Measurements from ENCODE around the gene CTU2. TPM values are rescaled to one million over a fixed set of nuclear protein-coding genes. Genes with fewer than 3 reads are reported as not detected.
A peak's percentile ranks its signal among the peaks of the same experiment; 100 is the strongest.

CTU2 gene
- total RNA-seq, 1 experiment from 2014 or later: 52.4 TPM

- Mint-ChIP-seq H3K27ac (no peak overlapping the region), H3K4me3 (peak overlapping the region; percentile 74), H3K27me3 (ENCODE audit: low read depth) (peaks cover 28% of the 10 kb centered on the region), H3K4me1 (peaks cover 15% of the 10 kb centered on the region), H3K9me3 (no peaks in the 10 kb centered on the region), H3K36me3 (peaks cover 2% of the 10 kb centered on the region; the same call in 1 of the 2 replicates)
- CTCF ChIA-PET: interaction anchor here (0.6 to 5.8 kb wide), 24 partner anchors 12 to 179 kb away, joined by 3 to 111 read pairs (median 4); partner anchors contain the start of genes GALNS, IL17C, MVD and TRAPPC2L
- POLR2A ChIA-PET: no interaction called here
- ATAC-seq (peak; percentile 11), DNase-seq (ENCODE audit: low spot score) (peak; percentile 50)
- TF ChIP-seq NFYB (CRISPR knock-in tag; conservative IDR thresholded peaks at IDR 0.05; ENCODE audit: low read depth) (no peak), FOXJ3 (CRISPR knock-in tag; IDR thresholded peaks at IDR 0.05; ENCODE audit: borderline replicate concordance) (no peak), CTCF (IDR thresholded peaks at IDR 0.05) (peak; percentile 37; the same call in 1 of the 2 replicates)
These were observed 20.9 kb upstream of the CTU2 start for GRCh38 chr16:88685156-88686061.

GRCh38 chr16:88686062-88686438 lies 20.3 kb upstream of the CTU2 start:
- H3K27ac Mint-ChIP-seq: no peak overlapping the region

GRCh38 chr16:88686439-88687253 lies 19.7 kb upstream of the CTU2 start, which contains the start of gene SNAI3:
SNAI3 (minus strand) TSS chr16:88686507; CDS start chr16:88686406, 101 bp downstream.
- Mint-ChIP-seq H3K4me3 (peak within 1 kb of the TSS; percentile 74), H3K4me1 (peaks cover 15% of the 10 kb centered on the region), H3K9me3 (no peaks in the 10 kb centered on the region), H3K27me3 (ENCODE audit: low read depth) (peaks cover 28% of the 10 kb centered on the region), H3K27ac (no peak within 1 kb of the TSS), H3K36me3 (no peaks in the 10 kb centered on the region)
- ChIA-PET POLR2A (interaction anchor here (0.5 to 0.6 kb wide), 2 partner anchors 75 to 722 kb away, joined by 3 read pairs; no protein-coding TSS in a partner anchor), CTCF (interaction anchor here (0.8 to 5.8 kb wide), 10 partner anchors 11 to 84 kb away, joined by 3 to 111 read pairs (median 8); partner anchors contain the start of genes IL17C and MVD)
- ATAC-seq (peak; percentile 92), DNase-seq (ENCODE audit: low spot score) (peak; percentile 95)
- TF ChIP-seq E2F4 (CRISPR knock-in tag; IDR thresholded peaks at IDR 0.05; ENCODE audit: borderline replicate concordance, low read depth): no peak
- TF ChIP-seq ZNF121 (CRISPR knock-in tag; IDR thresholded peaks at IDR 0.05): no peak
- 0 out of 2 replicates have a peak, but pooled peaks have one; percentile 47 for TF ChIP-seq CREM (CRISPR knock-in tag; IDR thresholded peaks at IDR 0.05)
- TF ChIP-seq, protein P1, sequence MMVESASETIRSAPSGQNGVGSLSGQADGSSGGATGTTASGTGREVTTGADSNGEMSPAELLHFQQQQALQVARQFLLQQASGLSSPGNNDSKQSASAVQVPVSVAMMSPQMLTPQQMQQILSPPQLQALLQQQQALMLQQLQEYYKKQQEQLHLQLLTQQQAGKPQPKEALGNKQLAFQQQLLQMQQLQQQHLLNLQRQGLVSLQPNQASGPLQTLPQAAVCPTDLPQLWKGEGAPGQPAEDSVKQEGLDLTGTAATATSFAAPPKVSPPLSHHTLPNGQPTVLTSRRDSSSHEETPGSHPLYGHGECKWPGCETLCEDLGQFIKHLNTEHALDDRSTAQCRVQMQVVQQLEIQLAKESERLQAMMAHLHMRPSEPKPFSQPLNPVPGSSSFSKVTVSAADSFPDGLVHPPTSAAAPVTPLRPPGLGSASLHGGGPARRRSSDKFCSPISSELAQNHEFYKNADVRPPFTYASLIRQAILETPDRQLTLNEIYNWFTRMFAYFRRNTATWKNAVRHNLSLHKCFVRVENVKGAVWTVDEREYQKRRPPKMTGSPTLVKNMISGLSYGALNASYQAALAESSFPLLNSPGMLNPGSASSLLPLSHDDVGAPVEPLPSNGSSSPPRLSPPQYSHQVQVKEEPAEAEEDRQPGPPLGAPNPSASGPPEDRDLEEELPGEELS (CRISPR knock-in tag; IDR thresholded peaks at IDR 0.05): 0 out of 2 replicates have a peak, but pooled peaks have one; percentile 18
- peak; percentile 63 for TF ChIP-seq NFYB (CRISPR knock-in tag; conservative IDR thresholded peaks at IDR 0.05; ENCODE audit: low read depth)
- TF ChIP-seq, protein P2, sequence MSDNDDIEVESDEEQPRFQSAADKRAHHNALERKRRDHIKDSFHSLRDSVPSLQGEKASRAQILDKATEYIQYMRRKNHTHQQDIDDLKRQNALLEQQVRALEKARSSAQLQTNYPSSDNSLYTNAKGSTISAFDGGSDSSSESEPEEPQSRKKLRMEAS (CRISPR knock-in tag; IDR thresholded peaks at IDR 0.05): peak; percentile 86
- no peak for TF ChIP-seq ELF4 (CRISPR knock-in tag; IDR thresholded peaks at IDR 0.05; ENCODE audit: low read depth)
- peak; percentile 88 for TF ChIP-seq SP1 (CRISPR knock-in tag; conservative IDR thresholded peaks at IDR 0.05)
- TF ChIP-seq SMAD4 (CRISPR knock-in tag; IDR thresholded peaks at IDR 0.05): no peak
- TF ChIP-seq, protein P3, sequence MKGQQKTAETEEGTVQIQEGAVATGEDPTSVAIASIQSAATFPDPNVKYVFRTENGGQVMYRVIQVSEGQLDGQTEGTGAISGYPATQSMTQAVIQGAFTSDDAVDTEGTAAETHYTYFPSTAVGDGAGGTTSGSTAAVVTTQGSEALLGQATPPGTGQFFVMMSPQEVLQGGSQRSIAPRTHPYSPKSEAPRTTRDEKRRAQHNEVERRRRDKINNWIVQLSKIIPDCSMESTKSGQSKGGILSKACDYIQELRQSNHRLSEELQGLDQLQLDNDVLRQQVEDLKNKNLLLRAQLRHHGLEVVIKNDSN (CRISPR knock-in tag; IDR thresholded peaks at IDR 0.05): no peak
- peak; percentile 60; the same call in 1 of the 2 replicates for TF ChIP-seq PREB (CRISPR knock-in tag; IDR thresholded peaks at IDR 0.05; ENCODE audit: borderline replicate concordance)
- no peak for TF ChIP-seq IRF2 (CRISPR knock-in tag; IDR thresholded peaks at IDR 0.05; ENCODE audit: borderline replicate concordance, low read depth)
- TF ChIP-seq RORB (CRISPR knock-in tag; IDR thresholded peaks at IDR 0.05): no peak
- TF ChIP-seq E2F5 (CRISPR knock-in tag; IDR thresholded peaks at IDR 0.05): peak; percentile 61; the same call in 1 of the 2 replicates

More at GRCh38 chr16:88686062-88686438, 20.3 kb upstream of the CTU2 start:
- DNase-seq (ENCODE audit: low spot score) (no peak), ATAC-seq (peak; percentile 35)
- Mint-ChIP-seq H3K4me3 (peak overlapping the region; percentile 74), H3K27me3 (ENCODE audit: low read depth) (peaks cover 28% of the 10 kb centered on the region), H3K36me3 (no peaks in the 10 kb centered on the region), H3K4me1 (peaks cover 15% of the 10 kb centered on the region), H3K9me3 (no peaks in the 10 kb centered on the region)
- ChIA-PET POLR2A (interaction anchor here (0.5 to 0.6 kb wide), 2 partner anchors 74 to 723 kb away, joined by 3 read pairs; no protein-coding TSS in a partner anchor), CTCF (interaction anchor here (1.1 to 5.8 kb wide), 9 partner anchors 13 to 171 kb away, joined by 3 to 111 read pairs (median 7); partner anchors contain the start of genes GALNS, IL17C, MVD and TRAPPC2L)
- TF ChIP-seq, protein P3 (CRISPR knock-in tag; IDR thresholded peaks at IDR 0.05): no peak
- TF ChIP-seq SP1 (CRISPR knock-in tag; conservative IDR thresholded peaks at IDR 0.05): 0 out of 2 replicates have a peak, but pooled peaks have one; percentile 4
